ENCODE results near the gene PDIA4. TPM values are rescaled to one million over a fixed set of nuclear protein-coding genes. Genes with fewer than 3 reads are reported as not detected.

The PDIA4 gene
- total and polyA plus RNA-seq, 12 donors = 10.2 to 64.5 (median 24.6) TPM

DNA sequence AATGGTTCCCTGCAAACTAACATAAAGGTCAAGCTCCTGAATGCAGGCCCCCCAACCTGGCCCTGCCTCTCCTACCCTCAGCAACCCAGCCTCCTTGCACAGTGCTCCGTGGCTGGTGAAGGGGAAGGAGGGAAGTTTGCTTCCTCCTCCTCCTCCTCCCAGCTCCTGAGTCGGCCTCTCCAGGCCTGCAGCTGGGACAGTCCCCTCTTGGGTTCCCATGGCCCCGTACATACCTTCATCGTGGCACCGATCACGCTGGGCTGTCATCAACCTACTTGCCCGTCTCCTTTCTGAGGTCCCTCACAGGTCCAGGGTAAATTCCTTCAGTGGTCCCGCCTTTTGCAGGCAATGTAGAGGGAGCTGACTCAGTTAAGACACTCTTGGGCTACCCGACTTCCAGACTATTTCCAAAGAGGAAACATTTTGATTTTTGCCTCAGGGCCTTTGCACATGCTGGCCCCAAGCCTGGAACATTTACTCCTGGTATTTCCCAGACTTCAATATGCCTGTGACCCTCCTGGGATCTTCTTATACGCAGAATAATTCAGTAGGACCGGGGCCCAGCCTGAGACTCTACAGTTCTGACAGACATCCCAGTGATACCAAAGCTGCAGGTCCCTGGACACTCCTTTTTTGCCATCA lies 26.8 kb downstream of the PDIA4 start:
- no peak overlapping the region for H3K4me3 ChIP-seq
- peaks cover 0 to 4% (median 0%) of the 10 kb centered on the region in 9 donors for H3K4me1 ChIP-seq
- TF ChIP-seq, protein P1, sequence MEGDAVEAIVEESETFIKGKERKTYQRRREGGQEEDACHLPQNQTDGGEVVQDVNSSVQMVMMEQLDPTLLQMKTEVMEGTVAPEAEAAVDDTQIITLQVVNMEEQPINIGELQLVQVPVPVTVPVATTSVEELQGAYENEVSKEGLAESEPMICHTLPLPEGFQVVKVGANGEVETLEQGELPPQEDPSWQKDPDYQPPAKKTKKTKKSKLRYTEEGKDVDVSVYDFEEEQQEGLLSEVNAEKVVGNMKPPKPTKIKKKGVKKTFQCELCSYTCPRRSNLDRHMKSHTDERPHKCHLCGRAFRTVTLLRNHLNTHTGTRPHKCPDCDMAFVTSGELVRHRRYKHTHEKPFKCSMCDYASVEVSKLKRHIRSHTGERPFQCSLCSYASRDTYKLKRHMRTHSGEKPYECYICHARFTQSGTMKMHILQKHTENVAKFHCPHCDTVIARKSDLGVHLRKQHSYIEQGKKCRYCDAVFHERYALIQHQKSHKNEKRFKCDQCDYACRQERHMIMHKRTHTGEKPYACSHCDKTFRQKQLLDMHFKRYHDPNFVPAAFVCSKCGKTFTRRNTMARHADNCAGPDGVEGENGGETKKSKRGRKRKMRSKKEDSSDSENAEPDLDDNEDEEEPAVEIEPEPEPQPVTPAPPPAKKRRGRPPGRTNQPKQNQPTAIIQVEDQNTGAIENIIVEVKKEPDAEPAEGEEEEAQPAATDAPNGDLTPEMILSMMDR (IDR thresholded peaks at IDR 0.05) = no peak
- H3K36me3 ChIP-seq = peaks cover 0 to 54% (median 10%) of the 10 kb centered on the region in 9 donors
- ATAC-seq (no peak), DNase-seq (no peak)
- H3K27me3 ChIP-seq = no peaks in the 10 kb centered on the region
- intact Hi-C loops (cut with DNase I) = loop anchor here in 2 of 10 donors (10.0 kb wide), 1 partner anchor 63 kb away; no protein-coding TSS in a partner anchor
- 75 to 79% methylated on average over 11 of the region's 11 CpGs for WGBS, 2 donors
- H3K9me3 ChIP-seq = no peaks in the 10 kb centered on the region
- H3K27ac ChIP-seq = no peak overlapping the region

DNA sequence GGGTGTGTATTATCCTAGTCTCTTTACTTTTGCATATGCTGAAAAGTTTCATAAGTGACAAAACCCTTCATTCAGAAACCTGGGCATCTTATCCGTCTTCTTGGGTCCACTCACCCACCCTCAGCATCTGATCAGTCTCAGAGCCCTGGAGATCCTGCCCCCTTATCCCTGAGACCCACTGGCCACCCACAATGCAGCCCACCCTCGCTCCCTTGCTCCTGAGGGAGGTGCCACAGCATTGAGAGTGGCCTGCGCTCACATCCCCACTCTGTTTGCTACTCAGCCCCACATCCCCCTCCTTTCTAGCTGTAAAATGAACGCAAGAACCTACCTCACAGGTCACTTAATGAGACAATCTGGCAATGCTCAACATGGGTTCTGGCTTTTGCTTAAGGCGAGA lies 27.3 kb downstream of the PDIA4 start:
- intact Hi-C loops (cut with DNase I) = loop anchor here in 2 of 10 donors (10.0 kb wide), 1 partner anchor 64 kb away; no protein-coding TSS in a partner anchor

DNA sequence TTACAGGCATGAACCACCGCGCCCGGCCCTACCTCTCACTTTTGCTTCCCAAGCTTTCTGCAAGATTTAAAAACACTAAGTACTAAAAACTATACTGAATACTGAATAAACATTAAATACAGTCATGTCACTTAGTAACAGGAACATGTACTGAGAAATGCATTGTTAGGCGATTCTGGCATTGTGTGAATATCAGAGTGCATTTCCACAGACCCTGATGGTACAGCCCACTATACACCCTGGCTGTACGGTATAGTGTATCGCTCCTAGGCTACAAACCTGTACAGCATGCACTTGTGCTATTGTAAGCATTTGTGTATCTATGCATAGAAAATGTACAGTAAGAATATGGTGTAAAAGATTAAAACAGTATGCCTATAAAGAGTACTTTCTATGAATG lies 29.1 kb downstream of the PDIA4 start:
- ATAC-seq (no peak), DNase-seq (no peak)
- H3K9me3 ChIP-seq = no peaks in the 10 kb centered on the region
- H3K4me1 ChIP-seq = no peaks in the 10 kb centered on the region
- intact Hi-C loops (cut with DNase I) = no loop called here
- no peak overlapping the region for H3K27ac ChIP-seq
- WGBS, 2 donors = 92 to 93% methylated on average over 6 of the region's 6 CpGs
- H3K27me3 ChIP-seq = no peaks in the 10 kb centered on the region
- TF ChIP-seq, protein P1 (IDR thresholded peaks at IDR 0.05) = no peak
- H3K36me3 ChIP-seq = peaks cover 0 to 30% (median 7%) of the 10 kb centered on the region in 9 donors
- H3K4me3 ChIP-seq = no peak overlapping the region

More for the DNA sequence above, 27.3 kb downstream of the PDIA4 start:
- ATAC-seq (no peak), DNase-seq (no peak)
- H3K27me3 ChIP-seq = no peaks in the 10 kb centered on the region
- H3K36me3 ChIP-seq = peaks cover 0 to 48% (median 9%) of the 10 kb centered on the region in 9 donors
- no peak overlapping the region for H3K4me3 ChIP-seq
- WGBS, 2 donors = 77 to 86% methylated on average over 5 of the region's 5 CpGs
- TF ChIP-seq, protein P1 (IDR thresholded peaks at IDR 0.05) = no peak
- H3K4me1 ChIP-seq = peaks cover 0 to 4% (median 0%) of the 10 kb centered on the region in 9 donors
- no peaks in the 10 kb centered on the region for H3K9me3 ChIP-seq
- no peak overlapping the region for H3K27ac ChIP-seq

DNA sequence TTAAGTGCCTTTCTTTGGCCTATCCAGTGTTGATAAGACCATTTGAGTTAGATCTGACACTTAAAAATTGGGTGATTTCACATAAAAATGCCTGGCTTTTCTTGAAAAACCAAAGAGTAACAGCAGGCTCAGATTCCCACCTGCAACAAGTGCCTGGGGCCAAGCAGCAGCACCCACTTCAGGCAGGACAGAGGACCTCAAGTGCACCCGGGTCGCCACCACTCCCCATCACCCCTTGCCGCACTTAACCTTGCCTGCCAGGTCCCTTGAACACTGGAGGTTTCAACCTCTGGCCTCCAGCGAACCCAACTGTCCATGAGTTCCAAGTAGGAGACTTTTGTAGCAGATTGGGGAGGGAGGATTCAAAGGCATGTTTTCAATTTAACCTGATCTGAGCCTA lies 30.8 kb downstream of the PDIA4 start:
- no peaks in the 10 kb centered on the region for H3K4me1 ChIP-seq
- DNase-seq (no peak), ATAC-seq (no peak)
- intact Hi-C loops (cut with DNase I) = no loop called here
- WGBS, 2 donors = 84 to 92% methylated on average over 4 of the region's 4 CpGs
- TF ChIP-seq, protein P1 (IDR thresholded peaks at IDR 0.05) = no peak
- peaks cover 0 to 13% (median 0%) of the 10 kb centered on the region in 9 donors for H3K36me3 ChIP-seq
- H3K27me3 ChIP-seq = no peaks in the 10 kb centered on the region
- H3K9me3 ChIP-seq = no peaks in the 10 kb centered on the region
- no peak overlapping the region for H3K4me3 ChIP-seq
- H3K27ac ChIP-seq = no peak overlapping the region

Data from heart right ventricle (tissue), 16 donors.